ENCODE results near the gene ABI3BP.

- TF ChIP-seq CTCF (IDR thresholded peaks at IDR 0.05): no peak
- TF ChIP-seq POLR2A (IDR thresholded peaks at IDR 0.05): no peak
Observed at GRCh38 chr3:100781301-100781700, 211.9 kb downstream of the ABI3BP start.
